ENCODE measurements around the gene ANXA2.
A peak's percentile ranks its signal among the peaks of the same experiment; 100 is the strongest.

The ANXA2 gene

GRCh38 chr15:60375306-60375705, 22.5 kb downstream of the ANXA2 start:
- no peak overlapping the region for H3K4me3 ChIP-seq (ENCODE audit: low read length)
- no peak for TF ChIP-seq CTCF (IDR thresholded peaks at IDR 0.05; ENCODE audit: insufficient read depth, low read depth, low read length, missing control alignments)
- DNase-seq (ENCODE audit: low read depth): no peak

- TF ChIP-seq CTCF (IDR thresholded peaks at IDR 0.05; ENCODE audit: insufficient read depth, low read depth, low read length, missing control alignments): no peak
- H3K4me3 ChIP-seq (ENCODE audit: low read length): no peak overlapping the region
- peak; percentile 97 for DNase-seq (ENCODE audit: low read depth)
Measured at GRCh38 chr15:60374628-60375081, 23.1 kb downstream of the ANXA2 start.

GRCh38 chr15:60374209-60374608, 23.6 kb downstream of the ANXA2 start:
- H3K4me3 ChIP-seq (ENCODE audit: low read length): no peak overlapping the region
- no peak for TF ChIP-seq CTCF (IDR thresholded peaks at IDR 0.05; ENCODE audit: insufficient read depth, low read depth, low read length, missing control alignments)
- no peak for DNase-seq (ENCODE audit: low read depth)

GRCh38 chr15:60373745-60374144, 24.0 kb downstream of the ANXA2 start:
- TF ChIP-seq CTCF (IDR thresholded peaks at IDR 0.05; ENCODE audit: insufficient read depth, low read depth, low read length, missing control alignments): no peak
- H3K4me3 ChIP-seq (ENCODE audit: low read length): no peak overlapping the region
- no peak for DNase-seq (ENCODE audit: low read depth)

GRCh38 chr15:60373327-60373726, 24.5 kb downstream of the ANXA2 start:
- no peak overlapping the region for H3K4me3 ChIP-seq (ENCODE audit: low read length)
- DNase-seq (ENCODE audit: low read depth): no peak
- no peak for TF ChIP-seq CTCF (IDR thresholded peaks at IDR 0.05; ENCODE audit: insufficient read depth, low read depth, low read length, missing control alignments)

GRCh38 chr15:60372756-60373155, 25.0 kb downstream of the ANXA2 start:
- no peak for TF ChIP-seq CTCF (IDR thresholded peaks at IDR 0.05; ENCODE audit: insufficient read depth, low read depth, low read length, missing control alignments)
- no peak overlapping the region for H3K4me3 ChIP-seq (ENCODE audit: low read length)
- DNase-seq (ENCODE audit: low read depth): no peak

- DNase-seq (ENCODE audit: low read depth): no peak
- TF ChIP-seq CTCF (IDR thresholded peaks at IDR 0.05; ENCODE audit: insufficient read depth, low read depth, low read length, missing control alignments): no peak
- no peak overlapping the region for H3K4me3 ChIP-seq (ENCODE audit: low read length)
Measured at GRCh38 chr15:60372227-60372626, 25.6 kb downstream of the ANXA2 start.
